ENCODE results near the gene RITA1.

Gene RITA1

DNA sequence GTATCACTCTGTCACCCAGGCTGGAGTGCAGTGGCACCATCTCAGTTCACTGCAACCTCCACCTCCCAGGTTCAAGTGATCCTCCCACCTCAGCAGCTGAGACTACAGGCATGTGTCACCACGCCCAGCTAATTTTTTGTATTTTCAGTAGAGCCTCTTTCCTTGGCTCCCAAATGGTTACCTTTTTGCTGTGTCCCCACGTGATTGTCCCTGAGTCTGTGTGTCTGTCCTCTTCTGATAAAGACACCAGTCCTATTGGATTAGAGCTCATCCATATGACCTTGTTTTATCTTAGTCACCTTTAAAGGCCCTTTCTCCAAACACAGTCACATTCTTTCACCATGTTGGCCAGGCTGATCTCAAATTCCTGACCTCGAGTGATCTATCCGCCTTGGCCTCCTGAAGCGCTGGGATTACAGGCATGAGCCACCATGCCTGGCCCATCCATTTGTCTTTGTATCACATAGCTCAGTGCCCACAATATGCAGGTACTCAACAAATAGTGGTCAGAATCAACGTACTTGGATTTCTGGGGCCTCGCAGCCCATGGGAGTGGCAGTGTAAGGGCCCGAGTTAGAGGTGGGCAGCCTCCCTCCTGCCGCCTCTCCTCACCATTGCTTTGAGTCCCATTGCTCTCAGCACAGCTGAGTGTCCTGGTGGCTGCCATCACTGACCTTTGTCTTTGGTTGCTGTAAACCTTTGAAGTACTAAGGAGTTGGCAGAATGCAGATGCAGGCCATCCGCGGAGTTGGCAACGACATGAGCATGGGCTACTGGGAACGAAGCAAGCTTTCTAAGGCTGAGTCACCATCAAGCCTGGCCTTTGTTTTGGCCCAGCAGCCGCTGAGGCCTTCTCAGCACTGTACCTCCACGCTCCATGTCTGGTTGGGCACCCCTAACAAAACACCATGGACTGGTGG, 45.1 kb downstream of the RITA1 start:
- DNase-seq (ENCODE audit: low read depth in 2 of 2) = no peak

GRCh38 chr12:113231235-113232088, 45.9 kb downstream of the RITA1 start:
- no peak for DNase-seq (ENCODE audit: low read depth in 2 of 2)

GRCh38 chr12:113232089-113232839, 46.7 kb downstream of the RITA1 start:
- DNase-seq (ENCODE audit: low read depth in 2 of 2) = no peak

GRCh38 chr12:113232840-113233585, 47.5 kb downstream of the RITA1 start:
- peak; percentile 40 to 62 for DNase-seq (ENCODE audit: low read depth in 2 of 2)

GRCh38 chr12:113233967-113234366, 48.4 kb downstream of the RITA1 start:
- no peak for DNase-seq (ENCODE audit: low read depth in 2 of 2)

DNA sequence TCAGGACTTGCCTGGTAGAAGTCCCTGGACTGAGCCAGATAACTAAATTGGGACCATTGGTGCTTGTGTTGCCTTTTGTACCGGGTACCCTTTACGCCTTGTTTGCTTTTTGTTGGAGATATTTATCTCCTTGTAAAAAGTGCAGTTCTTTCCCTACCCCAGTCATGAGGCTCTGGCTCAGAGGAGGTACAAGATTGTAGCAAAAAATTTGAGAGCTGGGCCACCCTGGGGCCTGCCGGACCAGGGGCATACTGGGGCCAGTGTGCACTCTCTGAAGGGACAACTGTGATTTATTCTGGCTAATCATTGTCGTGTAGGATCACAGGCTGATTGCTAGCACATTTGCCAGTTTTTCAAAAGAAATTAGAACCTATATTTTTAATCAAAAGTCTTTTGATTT, 49.0 kb downstream of the RITA1 start:
- no peak for DNase-seq (ENCODE audit: low read depth in 2 of 2)

- DNase-seq (ENCODE audit: low read depth in 2 of 2) = no peak
Measured at GRCh38 chr12:113235976-113236375, 50.5 kb downstream of the RITA1 start.

DNA sequence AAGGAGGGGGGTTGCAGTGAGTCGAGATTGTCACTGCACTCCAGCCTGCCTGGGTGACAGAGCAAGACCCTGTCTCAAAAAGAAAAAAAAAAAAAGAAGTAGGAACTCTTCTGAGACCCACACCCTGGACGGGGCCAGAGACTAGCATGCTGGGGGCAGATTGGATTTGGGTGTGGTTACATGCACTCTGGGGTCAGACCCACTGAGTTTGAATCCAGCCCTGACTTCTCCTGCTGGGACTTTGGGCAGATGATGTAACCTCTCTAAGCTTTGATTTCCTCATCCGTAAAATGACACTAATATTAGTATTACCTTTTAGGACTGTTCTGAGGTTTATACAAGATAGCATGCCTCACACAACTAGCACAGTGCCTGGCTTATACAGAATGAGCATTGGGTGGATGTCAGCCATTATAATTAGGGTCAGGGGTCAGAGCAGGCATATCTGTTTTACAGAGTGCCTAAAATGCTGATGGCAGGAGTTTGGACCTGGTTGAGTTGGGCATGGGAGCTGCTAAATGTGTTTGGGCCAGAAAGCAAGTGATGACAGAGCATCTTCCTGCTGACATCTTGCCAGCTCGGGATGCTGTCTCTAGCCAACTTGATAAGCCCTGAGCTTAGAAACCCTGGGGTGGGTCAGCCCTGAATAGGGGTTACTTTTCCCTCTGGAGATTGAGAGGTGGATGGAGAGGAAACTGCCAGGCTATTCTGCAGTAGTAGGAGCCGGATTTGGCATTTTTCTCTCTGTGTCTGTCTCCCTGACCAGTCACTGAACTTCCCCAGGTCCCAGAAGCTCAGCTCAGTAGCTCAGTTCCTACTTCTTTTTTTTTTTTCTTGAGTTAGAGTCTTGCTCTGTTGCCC, 51.2 kb downstream of the RITA1 start:
- DNase-seq (ENCODE audit: low read depth in 2 of 2) = no peak

- no peak for DNase-seq (ENCODE audit: low read depth in 2 of 2)
Measured at GRCh38 chr12:113237748-113238147, 52.2 kb downstream of the RITA1 start.

DNA sequence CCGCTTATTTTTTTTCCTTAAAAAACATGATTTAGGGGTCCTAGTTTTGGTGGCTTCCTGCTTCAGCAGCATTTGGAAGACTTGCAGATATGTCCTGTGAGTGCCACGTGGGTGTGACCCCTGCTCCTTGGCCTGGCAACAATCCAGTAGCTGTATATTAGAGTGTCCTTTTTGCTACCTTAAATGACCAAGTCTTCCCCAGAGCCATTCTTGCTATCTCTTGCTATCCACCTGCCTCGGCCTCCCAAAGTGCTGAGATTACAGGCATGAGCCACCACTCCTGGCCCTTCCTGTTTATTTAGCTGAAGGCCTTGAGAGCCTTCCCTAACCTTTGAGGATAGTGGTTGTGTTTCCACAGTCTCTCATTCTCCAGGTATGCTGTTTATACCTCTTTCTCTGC, 52.8 kb downstream of the RITA1 start:
- DNase-seq (ENCODE audit: low read depth in 2 of 2) = no peak

DNA sequence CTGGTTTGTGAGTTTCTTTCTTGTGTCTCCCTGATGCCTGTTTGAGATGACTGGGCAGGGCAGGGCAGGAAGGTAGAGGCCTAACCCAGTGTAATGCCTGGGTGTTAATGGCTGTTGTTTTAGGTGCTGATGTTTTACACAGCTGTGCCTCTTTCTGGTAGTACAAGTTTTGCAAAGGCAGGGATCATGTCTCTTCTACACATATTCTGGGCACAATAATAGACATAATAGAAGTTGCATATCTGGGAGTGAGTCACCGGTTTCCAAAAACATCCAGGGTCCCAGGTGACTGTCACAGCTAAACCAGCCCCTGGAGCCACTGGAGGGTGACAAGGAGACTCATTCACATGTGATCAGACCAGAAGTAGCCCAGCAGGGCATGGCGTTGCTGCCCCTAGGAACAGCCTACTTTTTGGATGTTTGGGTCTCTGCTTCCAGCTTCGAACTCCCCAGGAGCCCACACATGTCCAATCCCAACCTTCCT, 53.8 kb downstream of the RITA1 start:
- no peak for DNase-seq (ENCODE audit: low read depth in 2 of 2)

- no peak for DNase-seq (ENCODE audit: low read depth in 2 of 2)
Measured at GRCh38 chr12:113239811-113240331, 54.4 kb downstream of the RITA1 start.

DNA sequence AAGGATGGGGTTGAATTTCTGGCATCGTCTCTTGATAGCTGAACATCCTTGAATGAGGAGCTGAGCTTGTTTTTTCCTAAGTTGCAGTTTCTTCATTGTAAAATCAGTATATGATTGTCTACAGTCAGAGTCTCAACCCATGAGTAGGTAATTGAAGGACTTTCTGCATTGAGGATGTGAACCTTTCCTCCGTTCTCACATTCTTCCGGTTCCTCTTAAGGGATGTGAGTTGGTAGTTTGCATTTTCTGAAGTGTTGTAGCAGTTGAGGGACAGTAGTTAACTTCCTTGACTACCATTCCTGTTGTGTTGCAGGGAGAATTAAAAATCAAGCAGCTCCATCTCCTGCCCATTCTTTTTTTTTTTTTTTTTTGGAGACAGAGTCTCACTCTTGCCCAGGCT, 54.9 kb downstream of the RITA1 start:
- DNase-seq (ENCODE audit: low read depth in 2 of 2) = no peak

- no peak for DNase-seq (ENCODE audit: low read depth in 2 of 2)
Measured at GRCh38 chr12:113241191-113242025, 55.9 kb downstream of the RITA1 start.

All from stimulated activated CD8-positive, alpha-beta memory T cell treated with anti-CD3 and anti-CD28 coated beads, Interleukin-15, amount 100 ng/mL, for 48 hours (primary cell).